GM12878 (cell line): Measurements from ENCODE around the gene LMTK3.

Source experiments
- CBX5 ChIP-seq: sonication (generic); IDR thresholded peaks from 2 replicates; pipeline ENCODE4 v1.6.1; 2016; ENCODE audit warnings: low read depth, moderate library complexity, mild to moderate bottlenecking, inconsistent platforms
- ETV6 ChIP-seq, 2 experiments: fragments of 450-650 bp in 1 of 2; IDR thresholded peaks in 1 of 2; conservative IDR thresholded peaks in 1 of 2; 2 replicates each; pipeline ENCODE4 v1.6.1; 2014; ENCODE audit warnings: antibody characterized with exemption in 1 of 2, borderline replicate concordance in 1 of 2, low read depth in 1 of 2, mild to moderate bottlenecking in 1 of 2, moderate library complexity in 1 of 2
- FOS ChIP-seq: IDR thresholded peaks from 3 replicates; pipeline ENCODE4 v1.6.1; 2011; ENCODE audit warnings: borderline replicate concordance; ENCODE audit not compliant: insufficient read length; ENCODE audit errors: extremely low read depth
- HCFC1 ChIP-seq: fragments of 150-350 bp; IDR thresholded peaks from 2 replicates; pipeline ENCODE4 v1.6.1; 2014; ENCODE audit warnings: low read length
- JUND ChIP-seq: IDR thresholded peaks from 2 replicates; pipeline ENCODE4 v1.6.1; 2012; ENCODE audit warnings: low read depth, mild to moderate bottlenecking, low read length, improper control_type of control experiment, moderate library complexity
- MXI1 ChIP-seq: fragments of 150-350 bp; IDR thresholded peaks from 2 replicates; pipeline ENCODE4 v1.6.1; 2011; ENCODE audit warnings: low read depth, mild to moderate bottlenecking, inconsistent platforms, low read length, improper control_type of control experiment
- POLR2A ChIP-seq: IDR thresholded peaks from 2 replicates; pipeline ENCODE4 v1.6.1; 2011; ENCODE audit warnings: low read depth, mild to moderate bottlenecking, low read length
- POLR2AphosphoS5 ChIP-seq: IDR thresholded peaks from 2 replicates; pipeline ENCODE4 v1.6.1; 2011; ENCODE audit warnings: mild to moderate bottlenecking, low read length, inconsistent platforms
- RAD21 ChIP-seq: IDR thresholded peaks from 2 replicates; pipeline ENCODE4 v1.6.1; 2011; ENCODE audit warnings: mild to moderate bottlenecking, low read depth, low read length, moderate library complexity; ENCODE audit not compliant: insufficient read depth
- SUZ12 ChIP-seq: fragments of 200-600 bp; sonication (generic); IDR thresholded peaks from one replicate; pipeline ENCODE4 v1.6.1; 2018; ENCODE audit warnings: antibody characterized with exemption, mild to moderate bottlenecking; ENCODE audit not compliant: unreplicated experiment
- TCF12 ChIP-seq: IDR thresholded peaks from 2 replicates; pipeline ENCODE4 v1.6.1; 2011; ENCODE audit warnings: low read depth, mild to moderate bottlenecking, low read length
- TF ChIP-seq, protein P1 (sequence below), 3 experiments: IDR thresholded peaks in 2 of 3; conservative IDR thresholded peaks in 1 of 3; 2 replicates each; pipeline ENCODE4 v1.5.1; 2011; ENCODE audit warnings: low read depth in 3 of 3, low read length in 3 of 3, mild to moderate bottlenecking in 3 of 3, control low read depth in 2 of 3, moderate library complexity in 2 of 3, inconsistent platforms in 1 of 3, mixed read lengths in 1 of 3; ENCODE audit not compliant: control insufficient read depth in 2 of 3, insufficient read depth in 1 of 3; ENCODE audit errors: extremely low read depth in 1 of 3

DNA sequence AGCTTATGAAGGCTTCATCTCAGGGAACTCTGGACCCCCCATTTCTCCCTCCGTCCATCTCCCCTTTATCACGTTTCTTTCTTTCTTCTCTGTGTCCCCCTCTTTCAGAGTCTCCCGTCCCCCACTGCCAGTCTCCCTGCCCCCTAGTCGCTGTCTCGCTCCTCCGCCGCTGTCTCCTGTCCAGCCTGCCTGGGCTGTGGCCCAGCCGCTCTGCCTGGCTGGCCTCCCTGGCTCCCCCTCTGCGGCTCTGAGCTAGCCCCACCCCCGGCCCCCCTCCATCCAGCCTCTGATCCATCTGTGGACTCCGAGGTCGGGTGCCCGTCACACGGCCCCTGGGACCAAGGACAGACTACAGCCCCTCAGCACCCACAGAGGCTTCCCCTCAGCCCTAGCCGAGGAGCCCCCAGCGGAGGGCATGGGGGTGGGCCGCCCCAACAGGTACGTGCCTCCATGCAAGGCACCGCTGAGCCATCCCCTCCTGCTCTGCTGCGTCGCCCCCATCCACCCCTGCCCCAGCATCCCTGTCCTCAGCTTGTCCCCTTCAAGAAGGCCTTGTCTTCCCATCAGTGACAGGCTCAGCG lies 57.4 kb downstream of the LMTK3 start:
- TF ChIP-seq POLR2A (no peak), MXI1 (no peak), ETV6 (conservative IDR thresholded peaks at IDR 0.05 in 1 of 2, IDR thresholded peaks at IDR 0.05 in 1 of 2; ENCODE audit: borderline replicate concordance in 1 of 2, low read depth in 1 of 2) (no peak), HCFC1 (no peak), SUZ12 (no peak), RAD21 (no peak), FOS (no peak), CBX5 (no peak), JUND (no peak), POLR2AphosphoS5 (no peak), TCF12 (no peak)
- TF ChIP-seq, protein P1, sequence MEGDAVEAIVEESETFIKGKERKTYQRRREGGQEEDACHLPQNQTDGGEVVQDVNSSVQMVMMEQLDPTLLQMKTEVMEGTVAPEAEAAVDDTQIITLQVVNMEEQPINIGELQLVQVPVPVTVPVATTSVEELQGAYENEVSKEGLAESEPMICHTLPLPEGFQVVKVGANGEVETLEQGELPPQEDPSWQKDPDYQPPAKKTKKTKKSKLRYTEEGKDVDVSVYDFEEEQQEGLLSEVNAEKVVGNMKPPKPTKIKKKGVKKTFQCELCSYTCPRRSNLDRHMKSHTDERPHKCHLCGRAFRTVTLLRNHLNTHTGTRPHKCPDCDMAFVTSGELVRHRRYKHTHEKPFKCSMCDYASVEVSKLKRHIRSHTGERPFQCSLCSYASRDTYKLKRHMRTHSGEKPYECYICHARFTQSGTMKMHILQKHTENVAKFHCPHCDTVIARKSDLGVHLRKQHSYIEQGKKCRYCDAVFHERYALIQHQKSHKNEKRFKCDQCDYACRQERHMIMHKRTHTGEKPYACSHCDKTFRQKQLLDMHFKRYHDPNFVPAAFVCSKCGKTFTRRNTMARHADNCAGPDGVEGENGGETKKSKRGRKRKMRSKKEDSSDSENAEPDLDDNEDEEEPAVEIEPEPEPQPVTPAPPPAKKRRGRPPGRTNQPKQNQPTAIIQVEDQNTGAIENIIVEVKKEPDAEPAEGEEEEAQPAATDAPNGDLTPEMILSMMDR (IDR thresholded peaks at IDR 0.05 in 2 of 3, conservative IDR thresholded peaks at IDR 0.05 in 1 of 3; ENCODE audit: control insufficient read depth in 2 of 3, extremely low read depth in 1 of 3, insufficient read depth in 1 of 3, low read depth in 3 of 3, low read length in 3 of 3): no peak
